HEK293 (cell line): ENCODE measurements around the gene SHLD1.

Source experiments
- CTCF ChIP-seq: fragments of 450-650 bp; formaldehyde crosslinking; IDR thresholded peaks from 2 replicates; pipeline ENCODE4 v1.5.1; 2016; ENCODE audit warnings: missing biosample characterization, missing genetic modification characterization
- ZBTB1 ChIP-seq: fragments of 450-650 bp; formaldehyde crosslinking; IDR thresholded peaks from 2 replicates; pipeline ENCODE4 v1.5.1; 2016; ENCODE audit warnings: missing biosample characterization, missing genetic modification characterization
- ZSCAN30 ChIP-seq: fragments of 450-650 bp; IDR thresholded peaks from 2 replicates; pipeline ENCODE4 v1.5.1; 2018; ENCODE audit warnings: missing biosample characterization, mild to moderate bottlenecking, missing genetic modification characterization, moderate library complexity
- TF ChIP-seq, protein P1 (sequence below): fragments of 450-650 bp; formaldehyde crosslinking; IDR thresholded peaks from 2 replicates; pipeline ENCODE4 v1.5.1; 2016; ENCODE audit warnings: missing biosample characterization, missing genetic modification characterization

DNA sequence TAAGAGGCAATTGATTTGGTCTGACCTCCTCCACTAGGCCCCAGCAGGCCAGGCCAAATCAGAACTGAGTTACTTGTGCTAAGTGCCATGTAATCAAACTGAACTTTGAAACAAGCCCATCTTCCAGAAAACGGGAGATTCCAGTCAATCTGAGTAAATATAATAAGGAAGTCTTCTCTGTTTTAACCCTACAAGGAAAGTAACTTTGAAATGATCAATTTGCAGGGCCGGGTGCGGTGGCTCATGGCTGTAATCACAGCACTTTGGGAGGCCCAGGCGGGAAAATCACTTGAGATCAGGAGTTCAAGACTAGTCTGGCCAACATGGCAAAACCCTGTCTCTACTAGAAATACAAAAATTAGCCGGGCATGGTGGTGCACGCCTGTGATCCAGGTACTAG, 2.0 kb upstream of the SHLD1 start:
- TF ChIP-seq CTCF (tag by site-specific recombination): no peak
- no peak for TF ChIP-seq ZBTB1 (tag by site-specific recombination)
- no peak for TF ChIP-seq ZSCAN30 (tag by site-specific recombination)
- TF ChIP-seq, protein P1, sequence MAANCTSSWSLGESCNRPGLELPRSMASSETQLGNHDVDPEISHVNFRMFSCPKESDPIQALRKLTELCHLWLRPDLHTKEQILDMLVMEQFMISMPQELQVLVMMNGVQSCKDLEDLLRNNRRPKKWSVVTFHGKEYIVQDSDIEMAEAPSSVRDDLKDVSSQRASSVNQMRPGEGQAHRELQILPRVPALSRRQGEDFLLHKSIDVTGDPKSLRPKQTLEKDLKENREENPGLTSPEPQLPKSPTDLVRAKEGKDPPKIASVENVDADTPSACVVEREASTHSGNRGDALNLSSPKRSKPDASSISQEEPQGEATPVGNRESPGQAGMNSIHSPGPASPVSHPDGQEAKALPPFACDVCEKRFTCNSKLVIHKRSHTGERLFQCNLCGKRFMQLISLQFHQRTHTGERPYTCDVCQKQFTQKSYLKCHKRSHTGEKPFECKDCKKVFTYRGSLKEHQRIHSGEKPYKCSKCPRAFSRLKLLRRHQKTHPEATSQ: no peak
